Keratinocyte (primary cell): ENCODE data around the gene HOXB6.

Source experiments
- CTCF ChIP-seq, 3 experiments: IDR thresholded peaks in 1 of 3; conservative IDR thresholded peaks in 1 of 3; optimal IDR thresholded peaks in 1 of 3; 2 replicates in 2 of 3; 3 replicates in 1 of 3; pipeline versions ENCODE3 to v1.5.1; 2011; ENCODE audit warnings: low read length in 3 of 3, mild to moderate bottlenecking in 3 of 3, moderate library complexity in 2 of 3, control low read depth in 1 of 3, inconsistent platforms in 1 of 3; ENCODE audit not compliant: insufficient read depth in 2 of 3; ENCODE audit errors: extremely low read depth in 1 of 3
- EZH2 ChIP-seq: IDR thresholded peaks from one replicate; pipeline ENCODE4 v1.6.1; 2012; ENCODE audit warnings: inconsistent platforms, mild to moderate bottlenecking, low read length, moderate library complexity

DNA sequence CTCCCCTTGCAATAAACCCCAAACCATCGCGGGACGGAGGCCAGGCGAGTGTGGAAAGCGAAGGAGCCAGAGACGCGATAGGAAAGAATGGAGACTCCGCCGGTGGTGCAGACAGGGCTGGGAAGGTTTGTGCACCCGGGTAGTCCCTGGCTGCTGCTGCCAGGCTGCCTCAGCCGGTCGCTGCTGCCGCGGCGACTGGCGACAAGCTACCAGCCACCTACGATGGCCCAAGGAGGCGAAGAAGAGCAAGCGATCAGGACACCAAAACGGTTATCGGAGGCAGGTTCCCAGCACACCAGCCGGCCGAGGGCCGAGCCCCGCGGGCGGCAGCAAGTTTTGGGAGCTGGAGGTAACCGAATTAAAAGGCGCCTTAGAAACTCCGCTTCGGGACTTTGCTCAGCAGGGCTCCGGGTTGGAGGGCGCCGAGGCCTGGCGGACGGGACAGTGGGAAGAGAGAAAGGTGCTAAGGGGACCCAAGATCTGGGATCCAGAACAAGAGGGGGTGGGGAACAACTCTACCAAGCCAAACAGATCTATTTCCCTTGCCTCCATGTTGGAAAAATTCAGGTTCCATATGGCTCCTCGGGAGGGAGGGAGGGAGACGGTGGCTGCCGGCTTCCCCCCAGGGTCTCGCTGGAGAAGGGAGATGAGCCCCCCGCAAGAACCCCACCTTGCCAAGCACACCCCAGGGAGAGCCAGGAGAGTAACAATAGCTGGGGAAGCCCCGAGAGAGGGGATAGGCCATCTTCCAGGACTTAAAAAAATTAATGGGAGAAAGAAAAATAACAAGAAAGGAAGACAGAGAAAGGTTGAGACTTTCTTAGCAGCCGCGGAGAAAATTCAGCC, 50.2 kb downstream of the HOXB6 start:
- TF ChIP-seq CTCF (optimal IDR thresholded peaks at IDR 0.05 in 1 of 3, IDR thresholded peaks at IDR 0.05 in 1 of 3, conservative IDR thresholded peaks at IDR 0.05 in 1 of 3; ENCODE audit: extremely low read depth in 1 of 3, insufficient read depth in 2 of 3, low read length in 3 of 3) = no peak
- no peak for TF ChIP-seq EZH2
